Mucosa of rectum (tissue), 2 donors: ENCODE data around the gene L1CAM.

ENCODE experiments used
- H3K27ac ChIP-seq, 2 donors: one replicate each; pipeline ENCODE4 v1.7.0; 2013; ENCODE audit warnings: inconsistent platforms in 2 of 2, low read depth in 2 of 2, low read length in 2 of 2
- H3K27me3 ChIP-seq, 2 donors: one replicate each; pipeline ENCODE4 v1.7.0; 2013; ENCODE audit warnings: low read length in 2 of 2; ENCODE audit not compliant: control insufficient read depth in 2 of 2, insufficient read depth in 2 of 2
- H3K36me3 ChIP-seq, 2 donors: one replicate each; pipeline ENCODE4 v1.7.0; 2013; ENCODE audit warnings: low read length in 2 of 2; ENCODE audit not compliant: control insufficient read depth in 2 of 2, insufficient read depth in 2 of 2
- H3K4me1 ChIP-seq, 2 donors: one replicate each; pipeline ENCODE4 v1.7.0; 2013; ENCODE audit warnings: low read length in 2 of 2, mild to moderate bottlenecking in 1 of 2; ENCODE audit not compliant: control insufficient read depth in 2 of 2, insufficient read depth in 2 of 2
- H3K4me3 ChIP-seq, 2 donors: one replicate each; pipeline ENCODE4 v1.7.0; 2013; ENCODE audit warnings: low read length in 2 of 2
- H3K9ac ChIP-seq, 2 donors: one replicate each; pipeline ENCODE4 v1.7.0; 2013; ENCODE audit warnings: low read length in 2 of 2, low read depth in 1 of 2, mild to moderate bottlenecking in 1 of 2
- H3K9me3 ChIP-seq, 2 donors: one replicate each; pipeline ENCODE4 v1.7.0; 2013; ENCODE audit warnings: low read length in 2 of 2; ENCODE audit not compliant: control insufficient read depth in 2 of 2
- donor health status: healthy.
- donor health status: Normal muscosa, but diverticular disease.

Gene L1CAM

GRCh38 chrX:153877571-153878261 is 8.3 kb downstream of the L1CAM start:
- H3K27ac ChIP-seq = no peak overlapping the region
- H3K4me1 ChIP-seq = no peaks in the 10 kb centered on the region
- H3K9me3 ChIP-seq = no peaks in the 10 kb centered on the region
- H3K27me3 ChIP-seq = peaks cover 35 to 45% of the 10 kb centered on the region in 2 donors
- no peak overlapping the region for H3K9ac ChIP-seq
- H3K36me3 ChIP-seq = no peaks in the 10 kb centered on the region
- H3K4me3 ChIP-seq = no peak overlapping the region

DNA sequence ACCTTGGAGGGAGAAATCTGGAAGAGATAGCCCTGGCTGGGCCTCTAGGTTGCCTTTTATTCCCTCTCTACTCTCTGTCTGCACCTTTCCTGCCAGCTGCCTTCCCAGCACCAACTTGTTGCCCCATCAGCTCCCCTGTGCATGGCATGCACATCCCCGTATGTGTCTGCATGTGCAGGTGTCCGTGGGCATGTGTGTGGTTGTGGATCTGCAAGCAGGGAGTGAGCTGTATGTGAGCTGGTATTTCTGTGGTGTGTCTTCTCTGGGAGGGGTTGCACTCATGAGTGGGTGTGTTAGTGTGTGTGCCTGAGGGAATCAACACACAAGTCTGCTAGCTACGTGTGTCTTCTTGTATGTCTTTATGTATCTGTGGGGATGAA is 9.9 kb downstream of the L1CAM start:
- no peak overlapping the region for H3K9ac ChIP-seq
- peaks cover 20 to 34% of the 10 kb centered on the region in 2 donors for H3K27me3 ChIP-seq
- H3K4me1 ChIP-seq = no peaks in the 10 kb centered on the region
- H3K27ac ChIP-seq = no peak overlapping the region
- no peaks in the 10 kb centered on the region for H3K36me3 ChIP-seq
- H3K9me3 ChIP-seq = no peaks in the 10 kb centered on the region
- H3K4me3 ChIP-seq = no peak overlapping the region

DNA sequence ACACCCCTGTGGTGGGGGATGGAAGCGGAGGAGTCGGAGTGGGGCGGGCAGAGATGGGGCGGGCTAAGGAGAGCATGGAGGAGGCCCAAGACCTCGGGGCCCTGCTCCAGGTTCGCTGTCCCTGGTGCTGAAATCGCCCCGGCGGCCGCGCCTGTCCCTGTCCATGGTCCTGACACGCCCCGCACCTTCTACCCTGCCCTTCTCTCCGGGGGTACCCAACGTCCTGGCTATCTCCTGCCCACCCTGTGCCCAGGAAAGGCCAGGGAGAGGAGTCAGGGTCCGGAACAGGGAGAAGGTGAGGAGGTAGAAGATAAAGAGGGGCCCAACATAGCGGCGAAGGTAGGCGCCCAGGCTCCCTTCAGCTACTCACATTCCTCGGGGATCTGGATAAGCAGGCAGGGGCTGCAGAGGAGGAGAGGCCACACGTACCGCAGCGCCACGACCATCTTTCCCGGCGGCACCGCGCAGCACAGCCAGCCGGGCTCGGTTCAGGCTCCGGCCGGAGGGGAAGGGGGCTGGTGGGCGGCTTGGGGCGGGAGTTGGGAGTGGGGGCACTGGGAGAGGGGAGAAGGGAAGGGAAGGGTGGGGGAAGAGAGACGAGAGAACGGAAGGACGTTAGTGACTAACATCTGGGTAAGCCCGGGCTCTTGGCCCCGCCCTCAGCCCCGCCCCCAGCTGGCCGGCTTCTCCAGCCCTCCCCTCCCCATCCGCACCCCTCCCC is 10.4 kb downstream of the L1CAM start:
- Histone ChIP-seq H3K36me3 (no peaks in the 10 kb centered on the region), H3K27me3 (peaks cover 19 to 29% of the 10 kb centered on the region in 2 donors)

DNA sequence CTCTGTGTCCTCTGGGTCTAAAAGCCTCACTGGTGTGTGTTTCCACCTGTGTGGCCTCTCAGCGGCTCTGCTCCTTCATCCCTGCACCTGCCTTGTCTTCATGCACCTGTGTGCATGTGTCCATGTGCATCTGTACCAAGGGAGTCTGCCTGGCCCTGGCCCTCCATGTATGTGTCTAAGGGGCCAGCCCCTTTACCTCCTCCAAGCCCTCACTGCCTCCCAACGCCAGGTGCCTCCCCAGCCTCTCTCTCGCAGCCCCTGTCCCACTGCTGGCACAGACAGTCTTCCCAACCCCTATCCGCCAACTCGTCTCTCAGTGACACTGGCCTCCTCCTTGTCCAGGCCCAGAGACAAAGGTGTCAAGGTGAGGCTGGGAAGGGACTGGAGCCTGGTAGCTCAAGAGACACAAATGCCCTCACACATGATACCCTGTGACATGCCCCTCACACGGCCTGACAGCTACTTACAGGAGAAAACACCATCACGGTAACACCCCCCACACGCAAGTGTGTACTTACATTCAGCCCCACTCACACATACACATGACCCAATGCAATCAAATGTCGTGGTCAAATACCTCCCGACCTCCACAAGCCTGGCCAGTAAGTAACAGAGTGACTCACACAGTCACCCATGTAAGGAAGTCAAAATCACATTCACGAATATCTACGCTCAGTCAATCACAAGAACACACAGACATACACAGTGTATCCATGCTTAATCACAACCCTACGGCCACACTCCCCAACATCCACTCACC is 11.4 kb downstream of the L1CAM start:
- Histone ChIP-seq H3K4me1 (no peaks in the 10 kb centered on the region), H3K36me3 (no peaks in the 10 kb centered on the region), H3K27ac (no peak overlapping the region), H3K27me3 (peaks cover 14 to 23% of the 10 kb centered on the region in 2 donors), H3K9me3 (no peaks in the 10 kb centered on the region), H3K4me3 (no peak overlapping the region), H3K9ac (no peak overlapping the region)

More for the DNA sequence above, 10.4 kb downstream of the L1CAM start:
- Histone ChIP-seq H3K4me1 (no peaks in the 10 kb centered on the region), H3K4me3 (no peak overlapping the region), H3K9me3 (no peaks in the 10 kb centered on the region), H3K27ac (no peak overlapping the region), H3K9ac (no peak overlapping the region)

- no peaks in the 10 kb centered on the region for H3K36me3 ChIP-seq
- H3K4me1 ChIP-seq = no peaks in the 10 kb centered on the region
- H3K9ac ChIP-seq = no peak overlapping the region
- H3K9me3 ChIP-seq = no peaks in the 10 kb centered on the region
- H3K27me3 ChIP-seq = peaks cover 14 to 22% of the 10 kb centered on the region in 2 donors
- H3K4me3 ChIP-seq = no peak overlapping the region
- no peak overlapping the region for H3K27ac ChIP-seq
Measured at GRCh38 chrX:153874085-153874365, 11.9 kb downstream of the L1CAM start.

DNA sequence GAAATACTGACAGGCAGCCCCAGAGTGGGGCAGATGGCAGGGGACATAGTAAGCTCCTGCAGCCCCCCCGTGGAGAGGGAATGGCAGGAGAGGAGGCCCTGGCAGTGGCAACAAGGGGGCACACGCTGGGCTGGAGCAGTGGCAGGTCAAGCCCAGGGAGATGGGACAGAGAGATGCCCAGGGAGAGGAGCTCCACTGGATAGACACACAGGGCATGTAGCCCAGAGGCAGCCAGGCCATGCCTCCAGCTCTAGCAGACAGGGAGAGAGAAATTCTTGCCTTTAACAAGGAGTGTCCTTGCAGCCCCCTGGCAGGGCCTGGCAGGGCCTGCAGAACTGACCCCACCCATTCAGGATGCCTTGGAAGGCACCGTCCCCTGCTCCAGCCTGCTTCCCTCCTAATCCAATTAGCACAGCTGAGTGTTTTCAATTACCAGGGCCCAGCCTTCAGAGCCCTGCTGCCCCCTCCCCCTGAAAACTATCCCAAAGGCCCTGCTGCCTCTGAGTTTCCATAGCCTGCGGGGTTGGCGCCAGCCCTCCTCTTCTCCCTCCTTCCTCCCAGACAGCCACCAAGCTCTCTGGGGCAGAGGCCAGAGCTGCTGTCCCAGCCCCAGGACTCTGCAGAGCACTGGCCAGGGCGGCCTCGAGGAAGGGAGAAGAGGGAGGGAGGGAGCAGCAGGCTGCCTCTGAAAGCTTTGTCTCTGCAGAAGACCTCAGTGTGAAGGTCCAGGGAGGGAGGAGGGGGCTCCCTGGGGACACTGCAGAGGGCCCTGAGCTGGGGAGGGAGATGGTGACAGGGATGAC is 12.5 kb downstream of the L1CAM start:
- Histone ChIP-seq H3K4me3 (no peak overlapping the region), H3K9me3 (no peaks in the 10 kb centered on the region), H3K27me3 (peaks cover 10 to 17% of the 10 kb centered on the region in 2 donors), H3K27ac (no peak overlapping the region), H3K4me1 (no peaks in the 10 kb centered on the region), H3K9ac (no peak overlapping the region), H3K36me3 (no peaks in the 10 kb centered on the region)

GRCh38 chrX:153871946-153872878 is 13.8 kb downstream of the L1CAM start:
- H3K9me3 ChIP-seq = no peaks in the 10 kb centered on the region
- no peak overlapping the region for H3K9ac ChIP-seq
- no peak overlapping the region for H3K27ac ChIP-seq

DNA sequence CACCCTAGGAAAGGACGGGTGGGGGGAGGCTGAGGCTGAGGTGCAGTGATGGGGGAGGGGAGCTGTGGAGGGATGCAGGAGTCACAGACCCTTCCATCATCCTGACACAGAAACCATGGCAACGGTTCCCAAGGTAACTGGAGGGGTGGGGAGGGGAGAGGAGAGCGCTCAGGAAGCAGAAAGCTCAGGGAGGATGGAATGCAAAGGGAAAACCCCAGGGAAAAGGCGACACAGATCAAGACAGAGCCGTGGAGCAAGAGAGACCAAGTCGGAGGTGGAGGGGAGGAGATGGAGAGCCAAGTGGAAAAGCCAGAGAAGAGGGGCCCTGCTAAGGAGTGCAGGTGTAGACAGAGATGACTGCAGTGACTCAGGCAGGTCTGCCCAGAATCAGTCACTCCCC is 14.5 kb downstream of the L1CAM start:
- Histone ChIP-seq H3K27ac (no peak overlapping the region), H3K9me3 (no peaks in the 10 kb centered on the region), H3K4me1 (no peaks in the 10 kb centered on the region), H3K9ac (no peak overlapping the region), H3K36me3 (no peaks in the 10 kb centered on the region), H3K4me3 (no peak overlapping the region), H3K27me3 (peaks cover 7 to 12% of the 10 kb centered on the region in 2 donors)

More at GRCh38 chrX:153871946-153872878, 13.8 kb downstream of the L1CAM start:
- no peaks in the 10 kb centered on the region for H3K4me1 ChIP-seq
- H3K27me3 ChIP-seq = peaks cover 3 to 10% of the 10 kb centered on the region in 2 donors
- no peaks in the 10 kb centered on the region for H3K36me3 ChIP-seq
- no peak overlapping the region for H3K4me3 ChIP-seq

- no peak overlapping the region for H3K4me3 ChIP-seq
- H3K27ac ChIP-seq = no peak overlapping the region
- peaks cover 7 to 8% of the 10 kb centered on the region in 2 donors for H3K27me3 ChIP-seq
- H3K4me1 ChIP-seq = no peaks in the 10 kb centered on the region
- no peaks in the 10 kb centered on the region for H3K9me3 ChIP-seq
- H3K36me3 ChIP-seq = no peaks in the 10 kb centered on the region
- H3K9ac ChIP-seq = no peak overlapping the region
Measured at GRCh38 chrX:153870791-153871360, 15.1 kb downstream of the L1CAM start.
